Panc1 (cell line): ENCODE results near the gene LRMDA.

Experiments used
- POLR2AphosphoS5 ChIP-seq: IDR thresholded peaks from 2 replicates; pipeline ENCODE4 v1.6.1; 2012; ENCODE audit warnings: mild to moderate bottlenecking, low read depth, low read length, moderate library complexity
- SIN3A ChIP-seq: IDR thresholded peaks from 2 replicates; pipeline ENCODE4 v1.6.1; 2012; ENCODE audit warnings: low read depth, mild to moderate bottlenecking, low read length, moderate library complexity, borderline replicate concordance; ENCODE audit not compliant: insufficient read depth
- TF ChIP-seq, protein P1 (sequence below): fragments of 450-650 bp; IDR thresholded peaks from 2 replicates; pipeline ENCODE4 v1.5.1; 2017; ENCODE audit warnings: mild to moderate bottlenecking
- TF ChIP-seq, protein P2 (sequence below), 2 experiments: IDR thresholded peaks; 2 replicates each; pipeline ENCODE4 v1.6.1; 2011 to 2012; ENCODE audit warnings: low read depth in 2 of 2, control low read depth in 1 of 2, low read length in 1 of 2, mild to moderate bottlenecking in 1 of 2, moderate library complexity in 1 of 2; ENCODE audit not compliant: insufficient read depth in 1 of 2

DNA sequence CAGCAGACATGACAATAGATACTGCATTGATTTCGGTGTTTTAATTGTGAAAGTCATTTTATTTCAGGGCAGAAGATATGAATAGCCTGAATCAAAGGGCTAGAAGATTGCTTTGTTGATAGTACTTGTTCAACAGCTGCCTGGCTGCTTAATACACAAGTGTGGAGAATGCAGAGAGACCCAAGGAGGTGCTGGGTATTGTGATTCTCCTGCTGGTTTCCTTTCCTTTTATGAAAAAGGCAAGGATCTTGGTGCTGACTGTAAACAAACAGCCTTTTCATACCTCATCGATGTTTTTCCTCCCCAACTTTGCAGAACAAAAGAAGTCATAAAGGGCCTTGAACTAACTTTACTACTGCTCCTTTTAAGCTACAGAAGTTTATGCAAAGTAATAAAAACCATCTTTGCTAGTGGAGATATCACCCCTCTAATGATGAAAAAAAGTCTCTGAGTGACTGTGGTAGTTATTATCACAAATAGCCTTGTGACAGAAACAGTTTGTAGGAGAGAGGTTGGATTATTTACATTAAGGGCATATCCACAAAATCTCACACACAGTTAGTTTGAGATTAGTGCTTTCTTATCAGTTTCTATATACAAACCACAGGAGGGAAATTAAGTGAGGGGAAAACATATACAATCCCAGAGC is 800.0 kb downstream of the LRMDA start:
- TF ChIP-seq, protein P1, sequence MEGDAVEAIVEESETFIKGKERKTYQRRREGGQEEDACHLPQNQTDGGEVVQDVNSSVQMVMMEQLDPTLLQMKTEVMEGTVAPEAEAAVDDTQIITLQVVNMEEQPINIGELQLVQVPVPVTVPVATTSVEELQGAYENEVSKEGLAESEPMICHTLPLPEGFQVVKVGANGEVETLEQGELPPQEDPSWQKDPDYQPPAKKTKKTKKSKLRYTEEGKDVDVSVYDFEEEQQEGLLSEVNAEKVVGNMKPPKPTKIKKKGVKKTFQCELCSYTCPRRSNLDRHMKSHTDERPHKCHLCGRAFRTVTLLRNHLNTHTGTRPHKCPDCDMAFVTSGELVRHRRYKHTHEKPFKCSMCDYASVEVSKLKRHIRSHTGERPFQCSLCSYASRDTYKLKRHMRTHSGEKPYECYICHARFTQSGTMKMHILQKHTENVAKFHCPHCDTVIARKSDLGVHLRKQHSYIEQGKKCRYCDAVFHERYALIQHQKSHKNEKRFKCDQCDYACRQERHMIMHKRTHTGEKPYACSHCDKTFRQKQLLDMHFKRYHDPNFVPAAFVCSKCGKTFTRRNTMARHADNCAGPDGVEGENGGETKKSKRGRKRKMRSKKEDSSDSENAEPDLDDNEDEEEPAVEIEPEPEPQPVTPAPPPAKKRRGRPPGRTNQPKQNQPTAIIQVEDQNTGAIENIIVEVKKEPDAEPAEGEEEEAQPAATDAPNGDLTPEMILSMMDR, result no peak
- TF ChIP-seq, protein P2, sequence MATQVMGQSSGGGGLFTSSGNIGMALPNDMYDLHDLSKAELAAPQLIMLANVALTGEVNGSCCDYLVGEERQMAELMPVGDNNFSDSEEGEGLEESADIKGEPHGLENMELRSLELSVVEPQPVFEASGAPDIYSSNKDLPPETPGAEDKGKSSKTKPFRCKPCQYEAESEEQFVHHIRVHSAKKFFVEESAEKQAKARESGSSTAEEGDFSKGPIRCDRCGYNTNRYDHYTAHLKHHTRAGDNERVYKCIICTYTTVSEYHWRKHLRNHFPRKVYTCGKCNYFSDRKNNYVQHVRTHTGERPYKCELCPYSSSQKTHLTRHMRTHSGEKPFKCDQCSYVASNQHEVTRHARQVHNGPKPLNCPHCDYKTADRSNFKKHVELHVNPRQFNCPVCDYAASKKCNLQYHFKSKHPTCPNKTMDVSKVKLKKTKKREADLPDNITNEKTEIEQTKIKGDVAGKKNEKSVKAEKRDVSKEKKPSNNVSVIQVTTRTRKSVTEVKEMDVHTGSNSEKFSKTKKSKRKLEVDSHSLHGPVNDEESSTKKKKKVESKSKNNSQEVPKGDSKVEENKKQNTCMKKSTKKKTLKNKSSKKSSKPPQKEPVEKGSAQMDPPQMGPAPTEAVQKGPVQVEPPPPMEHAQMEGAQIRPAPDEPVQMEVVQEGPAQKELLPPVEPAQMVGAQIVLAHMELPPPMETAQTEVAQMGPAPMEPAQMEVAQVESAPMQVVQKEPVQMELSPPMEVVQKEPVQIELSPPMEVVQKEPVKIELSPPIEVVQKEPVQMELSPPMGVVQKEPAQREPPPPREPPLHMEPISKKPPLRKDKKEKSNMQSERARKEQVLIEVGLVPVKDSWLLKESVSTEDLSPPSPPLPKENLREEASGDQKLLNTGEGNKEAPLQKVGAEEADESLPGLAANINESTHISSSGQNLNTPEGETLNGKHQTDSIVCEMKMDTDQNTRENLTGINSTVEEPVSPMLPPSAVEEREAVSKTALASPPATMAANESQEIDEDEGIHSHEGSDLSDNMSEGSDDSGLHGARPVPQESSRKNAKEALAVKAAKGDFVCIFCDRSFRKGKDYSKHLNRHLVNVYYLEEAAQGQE (IDR thresholded peaks at IDR 0.05; ENCODE audit: insufficient read depth in 1 of 2, low read depth in 2 of 2, low read length in 1 of 2), result no peak
- no peak for TF ChIP-seq POLR2AphosphoS5
- no peak for TF ChIP-seq SIN3A
